ENCODE results near the gene VPS37C.

The VPS37C gene

GRCh38 chr11:61168042-61168688, 6.9 kb upstream of the VPS37C start:
- no peak for TF ChIP-seq CTCF (IDR thresholded peaks at IDR 0.05)

GRCh38 chr11:61164606-61165424, 3.6 kb upstream of the VPS37C start:
- no peak for TF ChIP-seq CTCF (IDR thresholded peaks at IDR 0.05)

GRCh38 chr11:61163714-61164605, 2.7 kb upstream of the VPS37C start:
- no peak for TF ChIP-seq CTCF (IDR thresholded peaks at IDR 0.05)

- no peak for TF ChIP-seq CTCF (IDR thresholded peaks at IDR 0.05)
These were observed 1.8 kb upstream of the VPS37C start for GRCh38 chr11:61163021-61163420.

GRCh38 chr11:61162092-61162941, 1.1 kb upstream of the VPS37C start:
- no peak for TF ChIP-seq CTCF (IDR thresholded peaks at IDR 0.05)

- no peak for TF ChIP-seq CTCF (IDR thresholded peaks at IDR 0.05)
These were observed 588 bp downstream of the VPS37C start for GRCh38 chr11:61160487-61161189.
